ENCODE results near the gene MMP24OS. TPM values are rescaled to one million over a fixed set of nuclear protein-coding genes. Genes with fewer than 3 reads are reported as not detected.

The MMP24OS gene
- polyA plus RNA-seq (2013, experiment 1 of 2) = 77.1 TPM
- 70.8 TPM for polyA plus RNA-seq (2013, experiment 2 of 2)

DNA sequence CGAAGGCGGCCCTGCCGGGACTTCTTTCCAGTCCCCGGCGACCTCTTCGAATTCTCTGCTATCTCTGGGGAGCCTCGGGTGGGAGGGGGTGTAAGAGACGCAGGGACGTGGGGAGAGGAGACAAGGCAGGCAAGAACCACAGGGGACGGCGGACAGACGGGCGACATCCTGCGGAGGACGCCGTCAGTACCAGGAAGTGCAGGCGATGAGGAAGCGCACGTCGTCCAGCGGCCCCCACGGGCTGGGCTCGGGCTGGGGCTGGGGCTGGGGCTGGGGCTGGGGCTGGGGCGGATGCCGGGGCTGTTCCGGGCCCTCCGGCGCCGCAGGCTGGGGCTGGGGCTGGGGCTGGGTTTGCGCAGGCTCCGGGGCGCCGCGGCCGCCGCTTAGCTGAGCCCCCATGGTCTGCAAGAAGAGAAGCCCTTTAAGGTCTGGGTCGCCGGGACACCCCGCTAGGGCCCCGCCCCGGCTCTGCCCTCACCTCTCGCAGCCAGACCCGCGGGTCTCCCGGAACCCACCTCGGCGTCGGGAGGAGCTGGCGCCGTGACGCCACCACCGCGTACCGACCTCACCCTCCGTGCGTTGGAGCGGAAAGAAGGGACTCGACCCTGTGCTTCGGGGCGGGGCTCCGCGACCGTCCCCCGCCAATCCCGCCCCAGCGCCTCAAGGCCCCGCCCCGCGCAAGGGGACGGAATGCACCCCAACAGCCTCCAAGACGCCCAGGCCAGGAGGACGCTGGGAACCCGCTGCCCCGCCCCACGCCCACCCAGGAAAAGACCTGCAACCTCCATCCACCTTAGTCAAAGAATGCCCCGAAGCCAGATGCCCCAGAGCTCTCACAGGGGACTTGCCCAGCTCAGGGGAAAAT is at the start of gene MMP24OS:
Gene MMP24OS, minus strand, starts transcription at position 592 of the 865 bp plus-strand sequence. Its CDS starts 193 bp downstream, at position 399.
- Histone ChIP-seq H3K27ac (ENCODE audit: low read depth, low read length, severe bottlenecking) (peak within 1 kb of the TSS; percentile 88), H3K36me3 (ENCODE audit: control insufficient read depth, insufficient read depth, low read length) (peaks cover 63% of the 10 kb centered on the region), H3K9me3 (ENCODE audit: control insufficient read depth, low read length) (no peaks in the 10 kb centered on the region), H3K4me1 (ENCODE audit: control insufficient read depth, insufficient read depth, low read length, poor library complexity, severe bottlenecking) (peaks cover 10% of the 10 kb centered on the region), H3K4me3 (ENCODE audit: extremely low read depth, insufficient read depth, low read length, poor library complexity, severe bottlenecking) (peak within 1 kb of the TSS; percentile 64)
- WGBS, 2 experiments (ENCODE audit: insufficient coverage in 2 of 2) = 0 to 1% methylated on average over 49 to 60 of the region's 76 CpGs

DNA sequence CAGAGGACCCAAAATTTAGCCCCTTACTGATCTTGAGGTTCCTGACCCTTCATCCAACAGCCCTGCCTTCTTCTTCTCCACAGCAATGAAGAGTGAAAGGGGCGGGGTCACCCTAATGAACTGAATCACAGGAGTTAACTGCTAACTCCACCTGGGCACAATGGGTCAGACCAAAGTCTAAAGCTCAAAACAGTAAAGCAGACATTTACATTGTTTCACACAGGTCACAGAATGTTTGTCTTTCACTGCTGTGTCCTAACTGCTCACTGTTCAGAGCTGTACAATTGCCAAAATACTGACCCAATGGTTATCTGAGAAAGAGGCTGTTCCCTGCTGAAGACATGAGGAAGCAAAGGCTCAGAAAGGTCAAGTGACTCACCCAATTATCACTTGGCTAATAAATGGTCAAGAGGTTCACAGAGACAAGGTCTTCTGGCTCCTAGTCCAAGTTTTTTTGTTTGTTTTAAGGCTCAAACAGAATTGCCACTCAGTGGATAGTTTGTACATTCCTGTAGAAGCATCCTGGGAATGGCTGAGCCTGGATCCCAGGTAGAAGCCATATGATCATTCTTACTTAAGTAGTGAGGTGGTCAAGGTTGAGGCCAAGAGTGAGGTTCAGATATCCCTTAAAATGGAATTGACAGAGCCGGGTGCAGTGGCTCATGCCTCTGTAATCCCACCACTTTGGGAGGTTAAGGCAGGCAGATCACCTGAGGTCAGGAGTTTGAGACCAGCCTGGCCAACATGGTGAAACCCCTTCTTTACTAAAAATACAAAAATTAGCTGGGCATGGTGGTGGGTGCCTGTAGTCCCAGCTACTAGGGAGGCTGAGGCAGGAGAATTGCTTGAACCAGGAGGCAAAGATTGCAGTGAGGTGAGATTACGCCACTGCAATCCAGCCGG is 49.4 kb upstream of the MMP24OS start:
- Histone ChIP-seq H3K4me3 (ENCODE audit: extremely low read depth, insufficient read depth, low read length, poor library complexity, severe bottlenecking) (no peak overlapping the region), H3K4me1 (ENCODE audit: control insufficient read depth, insufficient read depth, low read length, poor library complexity, severe bottlenecking) (peaks cover 35% of the 10 kb centered on the region), H3K27ac (ENCODE audit: low read depth, low read length, severe bottlenecking) (peak overlapping the region; percentile 42), H3K9me3 (ENCODE audit: control insufficient read depth, low read length) (no peaks in the 10 kb centered on the region), H3K36me3 (ENCODE audit: control insufficient read depth, insufficient read depth, low read length) (peaks cover 7% of the 10 kb centered on the region)
- 90 to 96% methylated on average over 2 to 3 of the region's 4 CpGs for WGBS, 2 experiments (ENCODE audit: insufficient coverage in 2 of 2)

DNA sequence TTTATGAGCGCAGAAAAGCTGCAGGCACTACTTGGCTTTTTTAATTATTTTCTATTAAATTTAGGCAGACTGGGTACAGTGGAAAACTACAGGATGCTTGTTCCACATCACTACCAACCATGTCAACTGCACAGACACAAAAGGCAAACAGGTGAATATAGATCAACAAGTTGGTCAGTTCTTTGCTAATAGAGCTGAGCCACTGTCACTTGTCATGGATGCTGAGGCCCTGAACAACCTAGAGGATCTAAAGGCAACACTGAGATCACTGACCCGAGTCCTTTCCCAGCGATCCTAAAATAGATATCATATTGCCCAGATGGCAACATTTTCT is 48.8 kb upstream of the MMP24OS start:
- Histone ChIP-seq H3K4me3 (ENCODE audit: extremely low read depth, insufficient read depth, low read length, poor library complexity, severe bottlenecking) (no peak overlapping the region), H3K4me1 (ENCODE audit: control insufficient read depth, insufficient read depth, low read length, poor library complexity, severe bottlenecking) (peaks cover 35% of the 10 kb centered on the region), H3K36me3 (ENCODE audit: control insufficient read depth, insufficient read depth, low read length) (peaks cover 7% of the 10 kb centered on the region), H3K27ac (ENCODE audit: low read depth, low read length, severe bottlenecking) (peak overlapping the region; percentile 42), H3K9me3 (ENCODE audit: control insufficient read depth, low read length) (no peaks in the 10 kb centered on the region)
- 88 to 94% methylated on average over 2 of the region's 3 CpGs for WGBS, 2 experiments (ENCODE audit: insufficient coverage in 2 of 2)

DNA sequence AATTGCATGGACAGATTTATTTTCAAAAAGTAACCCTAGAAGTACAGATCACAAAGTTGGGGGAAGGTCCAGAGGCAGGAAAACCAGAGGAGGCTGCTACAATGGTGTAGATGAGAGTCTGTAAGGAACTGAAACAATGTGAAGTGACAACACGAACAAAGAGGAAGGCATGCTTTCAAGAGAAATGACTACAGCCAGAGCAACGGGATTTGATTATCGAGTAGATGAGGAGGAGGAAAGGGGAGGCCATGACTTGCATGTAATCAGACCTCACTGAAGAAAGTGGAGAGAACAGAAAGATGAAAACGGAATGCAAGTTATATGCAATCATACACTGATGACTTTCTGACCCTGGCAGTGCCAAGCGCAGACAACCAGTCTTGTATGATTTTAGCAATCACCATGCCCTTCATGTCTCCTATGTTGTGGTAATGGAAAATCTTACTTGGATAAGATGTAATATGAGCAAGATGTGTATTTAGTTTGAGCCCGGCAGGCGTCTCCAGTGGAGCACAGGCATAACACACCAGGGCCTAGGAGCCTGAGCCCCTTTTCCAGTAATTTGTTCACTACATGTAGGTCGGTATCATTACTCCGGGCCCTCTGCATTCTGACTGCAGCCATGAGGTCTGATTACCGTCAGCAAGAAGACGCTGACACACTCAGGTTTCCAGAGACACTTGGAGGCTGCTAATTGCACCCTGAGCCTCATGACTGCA is 48.3 kb upstream of the MMP24OS start:
- 80 to 84% methylated on average over 9 of the region's 11 CpGs for WGBS, 2 experiments (ENCODE audit: insufficient coverage in 2 of 2)
- H3K36me3 ChIP-seq (ENCODE audit: control insufficient read depth, insufficient read depth, low read length) = peaks cover 7% of the 10 kb centered on the region
- no peaks in the 10 kb centered on the region for H3K9me3 ChIP-seq (ENCODE audit: control insufficient read depth, low read length)
- H3K4me3 ChIP-seq (ENCODE audit: extremely low read depth, insufficient read depth, low read length, poor library complexity, severe bottlenecking) = no peak overlapping the region
- H3K27ac ChIP-seq (ENCODE audit: low read depth, low read length, severe bottlenecking) = peak overlapping the region; percentile 58
- H3K4me1 ChIP-seq (ENCODE audit: control insufficient read depth, insufficient read depth, low read length, poor library complexity, severe bottlenecking) = peaks cover 39% of the 10 kb centered on the region

DNA sequence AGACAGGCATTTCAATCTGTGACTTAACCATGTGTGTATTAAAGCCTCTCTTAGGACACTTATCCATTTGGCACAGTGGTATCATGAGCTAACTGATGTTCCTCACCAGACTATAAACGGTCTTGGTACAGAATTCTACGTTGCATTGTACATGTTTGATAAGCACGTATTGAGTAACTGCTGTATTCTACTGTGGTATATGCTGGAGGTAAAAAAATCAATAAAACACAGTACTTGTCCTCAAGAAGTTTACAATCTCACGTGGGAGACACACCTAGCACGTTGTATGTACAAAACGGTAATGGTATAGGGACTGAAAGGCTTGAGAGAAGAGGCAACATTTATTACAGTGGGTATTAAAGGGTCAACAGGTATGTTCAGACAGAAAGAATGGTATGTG is 47.5 kb upstream of the MMP24OS start:
- H3K4me3 ChIP-seq (ENCODE audit: extremely low read depth, insufficient read depth, low read length, poor library complexity, severe bottlenecking) = no peak overlapping the region
- peak overlapping the region; percentile 58 for H3K27ac ChIP-seq (ENCODE audit: low read depth, low read length, severe bottlenecking)
- peaks cover 45% of the 10 kb centered on the region for H3K4me1 ChIP-seq (ENCODE audit: control insufficient read depth, insufficient read depth, low read length, poor library complexity, severe bottlenecking)
- no peaks in the 10 kb centered on the region for H3K9me3 ChIP-seq (ENCODE audit: control insufficient read depth, low read length)
- peaks cover 7% of the 10 kb centered on the region for H3K36me3 ChIP-seq (ENCODE audit: control insufficient read depth, insufficient read depth, low read length)
- 88 to 90% methylated on average over 3 to 4 of the region's 6 CpGs for WGBS, 2 experiments (ENCODE audit: insufficient coverage in 2 of 2)

DNA sequence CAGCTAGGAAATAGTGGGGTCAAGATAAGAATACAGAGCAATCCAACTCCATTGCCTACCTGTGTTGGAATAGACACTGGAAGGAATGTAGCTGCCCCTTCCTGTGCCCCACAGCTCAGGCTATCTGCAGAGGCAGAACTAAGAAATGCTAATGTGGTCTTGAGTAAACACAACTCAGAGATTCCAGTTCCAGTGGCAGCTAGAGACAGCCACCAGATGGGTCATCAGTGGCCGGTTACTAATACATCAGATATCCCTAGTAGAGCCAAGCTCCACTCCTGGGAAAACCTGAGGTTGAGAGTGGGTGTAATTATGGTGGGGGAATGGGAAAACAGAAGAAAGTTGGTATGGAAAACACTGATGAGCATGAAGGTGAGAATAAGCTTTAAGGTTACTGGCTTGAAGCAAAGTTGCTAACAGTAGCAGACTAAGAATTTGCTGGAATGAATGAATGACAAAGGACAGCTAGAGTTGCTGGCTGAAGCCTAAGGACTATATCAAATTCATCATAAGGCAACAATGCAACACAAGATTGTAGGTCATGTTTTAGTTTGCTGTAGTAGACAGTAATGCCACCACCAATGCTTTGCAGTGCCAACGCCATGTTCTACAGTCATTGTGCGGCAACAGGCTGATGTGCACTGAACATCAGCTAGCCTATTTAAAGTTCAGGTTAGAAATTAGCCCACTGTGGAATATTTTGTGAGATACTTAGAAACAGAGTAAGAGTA is 42.6 kb upstream of the MMP24OS start:
- 94 to 95% methylated on average over 2 to 3 of the region's 3 CpGs for WGBS, 2 experiments (ENCODE audit: insufficient coverage in 2 of 2)
- H3K4me1 ChIP-seq (ENCODE audit: control insufficient read depth, insufficient read depth, low read length, poor library complexity, severe bottlenecking) = peaks cover 37% of the 10 kb centered on the region
- no peaks in the 10 kb centered on the region for H3K9me3 ChIP-seq (ENCODE audit: control insufficient read depth, low read length)
- H3K4me3 ChIP-seq (ENCODE audit: extremely low read depth, insufficient read depth, low read length, poor library complexity, severe bottlenecking) = no peak overlapping the region
- peak overlapping the region; percentile 91 for H3K27ac ChIP-seq (ENCODE audit: low read depth, low read length, severe bottlenecking)
- H3K36me3 ChIP-seq (ENCODE audit: control insufficient read depth, insufficient read depth, low read length) = peaks cover 7% of the 10 kb centered on the region

DNA sequence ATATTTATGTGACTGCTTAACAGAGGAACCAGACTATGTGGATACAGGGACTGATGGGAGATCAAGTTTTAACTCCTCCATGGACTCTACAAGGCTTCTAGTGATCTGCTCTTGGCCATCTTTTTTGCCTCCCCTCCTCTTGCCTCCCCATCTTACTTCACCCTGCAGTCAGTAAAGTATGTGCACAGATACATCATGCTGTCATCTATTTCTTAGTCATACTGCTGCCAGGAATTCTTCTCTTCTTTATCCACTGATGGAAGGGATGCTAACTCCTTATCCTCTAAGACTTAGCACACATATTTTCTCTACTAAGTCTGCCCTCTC is 41.9 kb upstream of the MMP24OS start:
- H3K36me3 ChIP-seq (ENCODE audit: control insufficient read depth, insufficient read depth, low read length) = peaks cover 7% of the 10 kb centered on the region
- peak overlapping the region; percentile 91 for H3K27ac ChIP-seq (ENCODE audit: low read depth, low read length, severe bottlenecking)
- H3K9me3 ChIP-seq (ENCODE audit: control insufficient read depth, low read length) = no peaks in the 10 kb centered on the region
- H3K4me1 ChIP-seq (ENCODE audit: control insufficient read depth, insufficient read depth, low read length, poor library complexity, severe bottlenecking) = peaks cover 42% of the 10 kb centered on the region
- no peak overlapping the region for H3K4me3 ChIP-seq (ENCODE audit: extremely low read depth, insufficient read depth, low read length, poor library complexity, severe bottlenecking)

DNA sequence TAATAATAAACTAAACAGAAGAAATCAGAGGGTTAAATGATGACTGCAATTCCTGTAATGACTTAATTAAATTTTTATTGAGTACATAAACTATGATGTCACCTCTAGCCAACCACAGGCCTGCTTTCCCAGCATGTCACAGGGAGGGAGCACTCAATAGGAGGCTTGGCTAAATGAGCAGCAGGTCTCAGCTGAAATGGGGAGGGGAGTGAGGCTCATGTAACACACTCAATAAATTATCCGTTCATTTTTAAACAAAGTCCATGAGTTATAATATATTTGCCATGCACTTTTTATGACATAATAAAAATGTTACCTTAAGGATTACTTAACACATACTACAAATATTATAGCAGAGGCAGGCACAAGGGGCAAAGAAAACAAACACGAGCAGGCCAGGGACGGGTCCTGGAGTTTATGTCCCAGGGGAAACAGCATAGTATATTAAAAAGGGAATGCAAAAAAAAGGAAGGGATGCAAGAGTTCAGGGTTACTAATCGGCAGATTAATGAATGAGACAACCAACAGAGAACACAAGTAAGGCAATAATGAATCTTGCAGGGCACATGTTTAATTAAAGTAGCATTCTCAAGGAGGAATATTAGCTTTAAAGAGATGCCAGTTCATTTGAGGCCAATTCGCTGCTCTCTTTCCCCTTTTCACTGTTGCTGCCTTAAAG is 41.4 kb upstream of the MMP24OS start:
- H3K4me3 ChIP-seq (ENCODE audit: extremely low read depth, insufficient read depth, low read length, poor library complexity, severe bottlenecking) = no peak overlapping the region
- H3K4me1 ChIP-seq (ENCODE audit: control insufficient read depth, insufficient read depth, low read length, poor library complexity, severe bottlenecking) = peaks cover 45% of the 10 kb centered on the region
- H3K9me3 ChIP-seq (ENCODE audit: control insufficient read depth, low read length) = no peaks in the 10 kb centered on the region
- 85 to 95% methylated on average over 2 to 3 of the region's 5 CpGs for WGBS, 2 experiments (ENCODE audit: insufficient coverage in 2 of 2)
- H3K36me3 ChIP-seq (ENCODE audit: control insufficient read depth, insufficient read depth, low read length) = peaks cover 4% of the 10 kb centered on the region
- H3K27ac ChIP-seq (ENCODE audit: low read depth, low read length, severe bottlenecking) = peak overlapping the region; percentile 91

DNA sequence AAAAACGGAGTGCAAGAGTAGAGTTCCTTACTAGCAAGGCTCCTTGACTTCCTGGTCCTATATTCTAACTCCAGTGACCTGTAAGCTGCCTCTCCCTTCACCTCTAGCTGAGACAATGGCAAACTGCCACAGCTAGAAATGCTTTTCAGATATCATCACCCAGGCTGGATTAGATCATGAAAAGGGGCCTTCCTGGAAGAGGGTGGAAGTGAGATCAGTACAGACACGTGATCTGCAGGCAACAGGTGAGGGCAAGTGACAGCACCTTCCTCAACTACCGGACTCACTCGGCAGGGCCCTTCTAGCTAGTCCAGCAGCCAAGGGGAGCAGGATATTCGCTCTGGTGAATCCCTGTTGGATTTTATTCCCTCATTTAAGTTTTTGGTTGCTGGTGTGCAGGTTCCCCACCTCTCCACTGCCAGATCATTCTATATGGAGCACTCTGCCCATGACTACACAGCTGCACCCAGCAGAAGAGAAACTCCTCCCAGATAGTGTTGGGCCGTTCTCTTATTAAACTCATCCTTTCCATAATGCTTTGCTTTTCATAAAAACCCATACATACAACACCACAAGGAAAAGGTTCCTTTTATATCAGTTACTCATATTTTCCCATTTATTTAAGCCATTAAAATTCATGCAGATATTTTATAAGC is 40.7 kb upstream of the MMP24OS start:
- peaks cover 4% of the 10 kb centered on the region for H3K36me3 ChIP-seq (ENCODE audit: control insufficient read depth, insufficient read depth, low read length)
- 86 to 95% methylated on average over 5 of the region's 6 CpGs for WGBS, 2 experiments (ENCODE audit: insufficient coverage in 2 of 2)
- no peaks in the 10 kb centered on the region for H3K9me3 ChIP-seq (ENCODE audit: control insufficient read depth, low read length)
- H3K4me3 ChIP-seq (ENCODE audit: extremely low read depth, insufficient read depth, low read length, poor library complexity, severe bottlenecking) = no peak overlapping the region
- peaks cover 47% of the 10 kb centered on the region for H3K4me1 ChIP-seq (ENCODE audit: control insufficient read depth, insufficient read depth, low read length, poor library complexity, severe bottlenecking)
- peak overlapping the region; percentile 13 for H3K27ac ChIP-seq (ENCODE audit: low read depth, low read length, severe bottlenecking)
